ENCODE measurements around the gene ATG3. TPM values are rescaled to one million over a fixed set of nuclear protein-coding genes. Genes with fewer than 3 reads are reported as not detected.

The ATG3 gene
- total and polyA plus RNA-seq, 8 donors: 25.7 to 76.2 (median 51.3) TPM

DNA sequence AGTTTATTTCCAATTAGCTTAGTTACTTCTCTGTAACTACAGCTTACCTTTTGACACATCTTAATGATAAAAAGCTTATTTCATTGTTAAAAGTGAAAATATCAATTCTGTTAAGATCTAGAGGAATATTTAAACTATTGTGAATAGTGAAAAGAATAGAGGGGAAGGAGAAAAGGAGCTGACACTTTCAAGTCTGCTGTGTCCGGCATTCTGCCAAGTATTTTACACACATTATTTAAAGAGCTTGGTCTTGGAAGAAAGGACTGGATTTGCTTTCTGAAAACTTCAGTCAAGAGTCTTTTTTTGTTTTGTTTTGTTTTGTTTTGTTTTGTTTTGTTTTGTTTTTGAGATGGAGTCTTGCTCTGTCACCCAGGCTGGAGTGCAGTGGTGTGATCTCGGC is 44.3 kb upstream of the ATG3 start:
- WGBS, 5 donors: 91 to 98% (median 95%) methylated on average over 2 of the region's 2 CpGs
- Histone ChIP-seq H3K4me3 (no peak overlapping the region), H3K27ac (no peak overlapping the region), H3K27me3 (no peaks in the 10 kb centered on the region), H3K9me3 (no peaks in the 10 kb centered on the region), H3K36me3 (peaks cover 0 to 16% (median 1%) of the 10 kb centered on the region in 4 donors), H3K4me1 (no peaks in the 10 kb centered on the region)
- DNase-seq: no peak
- TF ChIP-seq POLR2A (IDR thresholded peaks at IDR 0.05): no peak
- TF ChIP-seq EP300 (IDR thresholded peaks at IDR 0.05): no peak
- TF ChIP-seq POLR2AphosphoS5 (IDR thresholded peaks at IDR 0.05): no peak
- TF ChIP-seq, protein P1, sequence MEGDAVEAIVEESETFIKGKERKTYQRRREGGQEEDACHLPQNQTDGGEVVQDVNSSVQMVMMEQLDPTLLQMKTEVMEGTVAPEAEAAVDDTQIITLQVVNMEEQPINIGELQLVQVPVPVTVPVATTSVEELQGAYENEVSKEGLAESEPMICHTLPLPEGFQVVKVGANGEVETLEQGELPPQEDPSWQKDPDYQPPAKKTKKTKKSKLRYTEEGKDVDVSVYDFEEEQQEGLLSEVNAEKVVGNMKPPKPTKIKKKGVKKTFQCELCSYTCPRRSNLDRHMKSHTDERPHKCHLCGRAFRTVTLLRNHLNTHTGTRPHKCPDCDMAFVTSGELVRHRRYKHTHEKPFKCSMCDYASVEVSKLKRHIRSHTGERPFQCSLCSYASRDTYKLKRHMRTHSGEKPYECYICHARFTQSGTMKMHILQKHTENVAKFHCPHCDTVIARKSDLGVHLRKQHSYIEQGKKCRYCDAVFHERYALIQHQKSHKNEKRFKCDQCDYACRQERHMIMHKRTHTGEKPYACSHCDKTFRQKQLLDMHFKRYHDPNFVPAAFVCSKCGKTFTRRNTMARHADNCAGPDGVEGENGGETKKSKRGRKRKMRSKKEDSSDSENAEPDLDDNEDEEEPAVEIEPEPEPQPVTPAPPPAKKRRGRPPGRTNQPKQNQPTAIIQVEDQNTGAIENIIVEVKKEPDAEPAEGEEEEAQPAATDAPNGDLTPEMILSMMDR (IDR thresholded peaks at IDR 0.05): no peak
- intact Hi-C loops (cut with DNase I; ENCODE audit: low total_unique reads): no loop called here

DNA sequence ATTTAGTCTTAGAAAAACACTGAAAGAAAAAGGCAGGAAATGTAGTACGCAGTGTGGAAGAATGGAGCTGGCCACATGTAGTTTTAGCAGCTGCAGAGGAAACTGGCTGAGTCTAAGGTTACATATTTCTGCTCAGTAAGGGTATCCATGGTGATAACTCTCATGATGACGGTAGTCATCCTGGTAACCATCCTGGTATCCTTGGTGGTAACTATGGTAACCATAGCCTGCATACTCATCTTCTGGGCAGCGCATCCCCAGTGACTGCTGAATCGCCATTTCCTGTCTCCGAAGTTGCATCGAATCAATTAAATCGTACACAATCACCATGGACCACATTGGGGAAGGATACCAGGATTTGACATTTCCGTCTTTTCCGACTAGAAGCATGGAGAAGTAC is 43.5 kb upstream of the ATG3 start:
- Histone ChIP-seq H3K9me3 (no peaks in the 10 kb centered on the region), H3K4me3 (no peak overlapping the region), H3K27ac (no peak overlapping the region), H3K27me3 (no peaks in the 10 kb centered on the region), H3K4me1 (no peaks in the 10 kb centered on the region), H3K36me3 (peaks cover 0 to 16% (median 1%) of the 10 kb centered on the region in 4 donors)
- 71 to 86% (median 83%) methylated on average over 9 of the region's 9 CpGs for WGBS, 5 donors
- intact Hi-C loops (cut with DNase I; ENCODE audit: low total_unique reads): no loop called here
- DNase-seq: peak in 1 of 2 donors; percentile 65
- no peak for TF ChIP-seq POLR2A (IDR thresholded peaks at IDR 0.05)
- no peak for TF ChIP-seq EP300 (IDR thresholded peaks at IDR 0.05)
- TF ChIP-seq, protein P1 (IDR thresholded peaks at IDR 0.05): no peak
- no peak for TF ChIP-seq POLR2AphosphoS5 (IDR thresholded peaks at IDR 0.05)

DNA sequence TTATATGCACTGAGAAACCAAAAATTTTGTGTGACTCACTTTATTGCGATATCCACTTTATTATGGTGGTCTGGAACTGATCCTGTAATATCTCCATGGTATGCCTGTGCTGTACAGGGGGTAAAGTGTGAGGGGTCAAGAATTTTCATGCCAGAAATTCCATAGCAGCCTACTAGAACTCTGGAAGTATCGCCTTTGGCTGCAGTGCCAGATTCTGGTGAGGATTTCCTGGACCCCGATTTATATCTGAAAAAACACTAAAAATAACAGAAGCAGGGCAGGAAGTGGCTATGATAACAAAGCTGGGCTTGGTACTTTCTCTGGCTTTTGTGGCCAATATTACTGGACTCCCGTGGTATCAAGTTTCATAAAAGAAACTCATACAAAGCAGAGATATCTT is 42.8 kb upstream of the ATG3 start:
- Histone ChIP-seq H3K9me3 (no peaks in the 10 kb centered on the region), H3K4me1 (no peaks in the 10 kb centered on the region), H3K27ac (no peak overlapping the region), H3K36me3 (peaks cover 0 to 16% (median 1%) of the 10 kb centered on the region in 4 donors), H3K27me3 (no peaks in the 10 kb centered on the region), H3K4me3 (no peak overlapping the region)
- TF ChIP-seq POLR2A (IDR thresholded peaks at IDR 0.05) (no peak), EP300 (IDR thresholded peaks at IDR 0.05) (no peak), POLR2AphosphoS5 (IDR thresholded peaks at IDR 0.05) (no peak)
- TF ChIP-seq, protein P1 (IDR thresholded peaks at IDR 0.05): no peak
- intact Hi-C loops (cut with DNase I; ENCODE audit: low total_unique reads): no loop called here
- peak in 1 of 2 donors; percentile 34 for DNase-seq
- 29 to 47% (median 34%) methylated on average over 4 of the region's 4 CpGs for WGBS, 5 donors

DNA sequence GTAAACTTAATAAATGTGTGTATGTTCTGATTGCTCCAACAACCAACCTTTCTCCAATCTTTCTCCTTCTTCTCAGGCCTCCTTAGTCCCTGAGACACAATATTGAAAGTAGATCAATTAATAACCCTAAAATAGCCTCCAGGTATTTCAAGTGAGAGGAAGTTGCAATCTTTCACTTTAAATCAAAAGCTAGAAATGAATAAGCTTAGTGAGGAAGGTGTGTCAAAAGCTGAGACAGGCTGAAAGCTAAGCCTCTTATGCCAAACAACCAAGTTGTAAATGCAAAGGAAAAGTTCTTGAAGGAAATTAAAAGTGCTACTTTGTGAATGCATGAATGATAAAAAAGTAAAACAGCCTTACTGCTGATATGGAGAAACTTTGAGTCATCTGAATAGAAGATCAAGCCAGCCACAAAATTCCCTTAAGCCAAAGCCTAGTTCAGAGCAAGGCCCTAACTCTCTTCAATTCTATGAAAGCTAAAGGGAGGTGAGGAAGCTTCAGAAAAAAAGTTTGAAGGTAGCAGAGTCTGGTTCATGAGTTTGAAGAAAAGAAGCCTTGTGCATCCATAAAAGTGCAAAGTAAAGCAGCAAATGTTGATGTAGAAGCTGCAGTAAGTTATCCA is 40.6 kb upstream of the ATG3 start:
- Histone ChIP-seq H3K27me3 (no peaks in the 10 kb centered on the region), H3K4me1 (no peaks in the 10 kb centered on the region), H3K27ac (no peak overlapping the region), H3K36me3 (peaks cover 0 to 18% (median 5%) of the 10 kb centered on the region in 4 donors), H3K9me3 (no peaks in the 10 kb centered on the region), H3K4me3 (no peak overlapping the region)
- no peak for DNase-seq
- intact Hi-C loops (cut with DNase I; ENCODE audit: low total_unique reads): no loop called here
- TF ChIP-seq, protein P1 (IDR thresholded peaks at IDR 0.05): no peak
- no peak for TF ChIP-seq POLR2AphosphoS5 (IDR thresholded peaks at IDR 0.05)
- no peak for TF ChIP-seq EP300 (IDR thresholded peaks at IDR 0.05)
- TF ChIP-seq POLR2A (IDR thresholded peaks at IDR 0.05): no peak

Data from stomach (tissue), 9 donors.